K562 (cell line): ENCODE data around the gene PLCB1. TPM values are rescaled to one million over a fixed set of nuclear protein-coding genes. Genes with fewer than 3 reads are reported as not detected.

ENCODE experiments used
- ATAC-seq: fragments of 200-7000 bp; cut with Tn5 transposase; 3 replicates; pipeline ENCODE4 v1.9.1; 2020; ENCODE audit warnings: moderate library complexity
- BruUV-seq: library from RNA; stranded (reverse); fragments of 400-500 nt; replicated peaks from 2 replicates; lab custom pipeline; 2021; lab: Mats Ljungman, UMichigan
- CTCF ChIA-PET: fragments of 300-600 bp; formaldehyde crosslinking; extraction: SDS; loops from one replicate; lab custom pipeline; 2021; ENCODE audit warnings: low intra/inter-chr PET ratio; lab: Yijun Ruan, JAX
- POLR2A ChIA-PET: fragments of 300-600, 350-650 bp; sonication (Branson Sonifier 250); formaldehyde crosslinking; extraction: SDS; loops from one replicate; lab custom pipeline; 2021; ENCODE audit warnings: antibody characterized with exemption, inconsistent platforms; lab: Yijun Ruan, JAX
- DNase-seq, 4 experiments: peaks; one replicate each; pipeline versions ENCODE4 v3.0.0 to v3.0.0-alpha.2; 2011 to 2018; ENCODE audit warnings: low spot score in 3 of 4, mixed read lengths in 3 of 4; ENCODE audit errors: extremely low read depth in 1 of 4
- FAIRE-seq: peaks from 2 replicates; lab custom pipeline; 2011; peaks lifted over from hg19 to GRCh38; lab: Jason Lieb, UNC
- H2AFZ ChIP-seq: 2 replicates; pipeline ENCODE4 v1.6.0; 2011; ENCODE audit warnings: low read depth, low read length, control low read depth, inconsistent platforms
- H3K27ac ChIP-seq: fragments of 200-600 bp; 3 replicates; pipeline ENCODE4 v1.8.0; 2011; ENCODE audit warnings: low read depth, mild to moderate bottlenecking, control low read depth, inconsistent platforms, low read length, moderate library complexity, mixed read lengths; ENCODE audit errors: extremely low read depth
- H3K27me3 ChIP-seq, 2 experiments: fragments of 300-600 bp in 1 of 2; 2 replicates in 1 of 2; 3 replicates in 1 of 2; pipeline versions ENCODE4 v1.6.0 to v1.8.0; 2011; ENCODE audit warnings: inconsistent platforms in 2 of 2, low read length in 2 of 2, mild to moderate bottlenecking in 1 of 2, mixed read lengths in 1 of 2, moderate library complexity in 1 of 2; ENCODE audit not compliant: control insufficient read depth in 2 of 2, insufficient read depth in 2 of 2
- H3K36me3 ChIP-seq: fragments of 300-600 bp; 3 replicates; pipeline ENCODE4 v1.8.0; 2011; ENCODE audit warnings: mild to moderate bottlenecking, low read length, inconsistent platforms; ENCODE audit not compliant: control insufficient read depth, insufficient read depth
- H3K4me1 ChIP-seq, 2 experiments: fragments of 200-600 bp in 1 of 2; replicated peaks in 1 of 2; 2 replicates in 1 of 2; 3 replicates in 1 of 2; pipeline versions ENCODE4 v1.5.1 to v1.8.0; 2011; ENCODE audit warnings: inconsistent platforms in 2 of 2, low read length in 2 of 2, mild to moderate bottlenecking in 1 of 2, mixed read lengths in 1 of 2, moderate library complexity in 1 of 2; ENCODE audit not compliant: control insufficient read depth in 2 of 2, insufficient read depth in 2 of 2
- H3K4me2 ChIP-seq: 2 replicates; pipeline ENCODE4 v1.6.1; 2011; ENCODE audit warnings: low read length, control low read depth, inconsistent platforms, mixed read lengths; ENCODE audit not compliant: insufficient read depth
- H3K4me3 ChIP-seq: fragments of 200-600 bp; sonication (generic), shearing (Covaris generic); 2 replicates; pipeline ENCODE4 v1.5.1; 2016; ENCODE audit warnings: control low read depth, inconsistent platforms
- H3K79me2 ChIP-seq: fragments of 200-600 bp; 3 replicates; pipeline ENCODE4 v1.8.0; 2011; ENCODE audit warnings: low read length, inconsistent platforms; ENCODE audit not compliant: control insufficient read depth, insufficient read depth
- H3K9ac ChIP-seq, 2 experiments: 2 replicates each; pipeline versions ENCODE4 v1.6.0 to v1.6.1; 2011; ENCODE audit warnings: low read depth in 2 of 2, low read length in 2 of 2, control low read depth in 1 of 2, inconsistent platforms in 1 of 2, mild to moderate bottlenecking in 1 of 2, mixed read lengths in 1 of 2; ENCODE audit not compliant: insufficient read depth in 1 of 2
- H3K9me1 ChIP-seq: one replicate; pipeline ENCODE4 v1.6.0; 2011; ENCODE audit warnings: inconsistent platforms, mild to moderate bottlenecking, low read length, moderate library complexity; ENCODE audit not compliant: control insufficient read depth, insufficient read depth
- H3K9me3 ChIP-seq: replicated peaks from 2 replicates; pipeline ENCODE4 v1.5.1; 2011; ENCODE audit warnings: low read depth, low read length, inconsistent platforms; ENCODE audit not compliant: control insufficient read depth, insufficient read depth
- H4K20me1 ChIP-seq: replicated peaks from 2 replicates; pipeline ENCODE4 v1.6.1; 2011; ENCODE audit warnings: low read length, inconsistent platforms, mixed read lengths; ENCODE audit not compliant: control insufficient read depth, insufficient read depth
- MAFF ChIP-seq: IDR thresholded peaks from 2 replicates; pipeline ENCODE4 v1.6.1; 2012; ENCODE audit warnings: low read length, improper control_type of control experiment
- NUFIP1 ChIP-seq: fragments of 450-650 bp; IDR thresholded peaks from 2 replicates; pipeline ENCODE4 v1.6.1; 2018; ENCODE audit not compliant: partially characterized antibody
- PML ChIP-seq: IDR thresholded peaks from 2 replicates; pipeline ENCODE4 v1.6.1; 2012; ENCODE audit warnings: low read length, inconsistent platforms
- TCF7 ChIP-seq: sonication (generic); IDR thresholded peaks from 2 replicates; pipeline ENCODE4 v1.6.1; 2016; ENCODE audit warnings: antibody characterized with exemption, borderline replicate concordance
- ZNF197 ChIP-seq: fragments of 200-800 bp; sonication (Bioruptor generic); IDR thresholded peaks from 2 replicates; pipeline ENCODE4 v1.6.1; 2016; ENCODE audit warnings: low read depth, missing genetic modification characterization, missing compliant biosample characterization
- WGBS: fragments of 100-300 bp; shearing (Covaris generic); methylation state at CpG from one replicate; pipeline ENCODE4 v1.1.6; 2016; ENCODE audit warnings: low coverage, mixed read lengths; ENCODE audit not compliant: insufficient coverage; ENCODE audit errors: missing lambda C conversion rate; 5-methylcytosine and 5-hydroxymethylcytosine counted together
- in situ Hi-C: fragments of 300-500 bp; cut with MboI; formaldehyde crosslinking; loops from 4 replicates; pipeline ENCODE4 v1.15.0; 2018; ENCODE audit warnings: inconsistent platforms, mixed read lengths
- intact Hi-C: fragments of 100-400 bp; cut with micrococcal nuclease; formaldehyde crosslinking; loops from 2 replicates; pipeline ENCODE4 v1.14.2; 2022
- polyA plus RNA-seq, 8 experiments: library from polyadenylated mRNA; depleted of rRNA in 4 of 8; stranded (reverse) in 5 of 8; unstranded in 3 of 8; fragments of >200 nt; fragmentation: Nextera tagmentation in 2 of 8; fragmentation: Illumina TruSeq in 1 of 8; extraction: Ambion mirVana in 2 of 8; extraction: Trizol in 1 of 8; gene quantifications; 2 replicates each; pipeline versions ENCODE4 v1.2.1 to v1.2.3, GENCODE V29; 2011 to 2014; ENCODE audit warnings: inconsistent platforms in 1 of 8, missing spikeins in 1 of 8
- total RNA-seq, 7 experiments: library from RNA; depleted of rRNA in 6 of 7; stranded (reverse); fragments of >200 nt in 6 of 7; fragmentation: Illumina TruSeq in 2 of 7; extraction: Trizol in 2 of 7; gene quantifications; 2 replicates each; pipeline versions ENCODE4 v1.2.1 to v1.2.3, GENCODE V29; 2011 to 2021; ENCODE audit warnings: low replicate concordance in 1 of 7
- TF ChIP-seq, protein P1 (sequence below), 2 experiments: fragments of 450-650 bp; conservative IDR thresholded peaks; 2 replicates each; pipeline ENCODE4 v1.6.1; 2017; ENCODE audit warnings: mild to moderate bottlenecking in 2 of 2, moderate library complexity in 2 of 2
- TF ChIP-seq, protein P2 (sequence below): sonication (generic); formaldehyde crosslinking; IDR thresholded peaks from 2 replicates; pipeline ENCODE4 v1.8.1; 2023; ENCODE audit warnings: mild to moderate bottlenecking, missing genetic modification reagents
- TF ChIP-seq, protein P3 (sequence below): fragments of 250-450 bp; sonication (Bioruptor Pico); IDR thresholded peaks from 2 replicates; pipeline ENCODE4 v1.8.0; 2021; ENCODE audit warnings: moderate library complexity, mild to moderate bottlenecking, inconsistent platforms
- TF ChIP-seq, protein P4 (sequence below): sonication (generic); formaldehyde crosslinking; IDR thresholded peaks from 2 replicates; pipeline ENCODE4 v1.8.0; 2022; ENCODE audit warnings: mild to moderate bottlenecking, missing genetic modification reagents
- TF ChIP-seq, protein P5 (sequence below): sonication (generic); formaldehyde crosslinking; IDR thresholded peaks from 2 replicates; pipeline ENCODE4 v1.8.1; 2023; ENCODE audit warnings: mild to moderate bottlenecking, missing genetic modification reagents
- TF ChIP-seq, protein P6 (sequence below): conservative IDR thresholded peaks from 2 replicates; pipeline ENCODE4 v1.6.1; 2011; ENCODE audit warnings: low read depth, mild to moderate bottlenecking, low read length; ENCODE audit not compliant: control insufficient read depth

PLCB1 gene
- total and polyA plus RNA-seq, 9 of the 15 experiments (the other 6 are each of a cell fraction or from before 2014, with no cell fraction given): 0.34 to 3.1 (median 1.3) TPM

DNA sequence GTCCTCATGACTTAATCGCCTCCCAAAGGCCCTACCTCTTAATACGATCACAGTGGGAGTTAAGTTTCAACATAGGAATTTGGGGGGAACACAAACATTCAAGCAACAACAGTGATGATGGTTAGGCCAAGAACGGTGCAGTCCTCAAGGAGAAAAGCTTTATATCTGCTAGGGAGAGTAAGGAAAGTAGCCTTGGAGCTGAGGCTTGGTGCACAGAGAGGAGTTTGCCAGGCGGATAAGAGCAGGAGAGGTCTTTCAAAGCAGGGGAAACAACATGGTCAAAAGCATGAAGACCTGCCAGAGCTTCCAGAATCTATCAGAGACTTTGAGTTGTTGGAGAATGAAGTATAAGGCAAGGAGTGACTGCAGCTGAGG lies 119.1 kb downstream of the PLCB1 start:
- Histone ChIP-seq H3K27ac (no peak overlapping the region), H3K4me2 (no peak overlapping the region), H3K27me3 (no peaks in the 10 kb centered on the region), H3K36me3 (no peaks in the 10 kb centered on the region), H3K9ac (no peak overlapping the region), H3K79me2 (no peaks in the 10 kb centered on the region), H3K9me1 (no peaks in the 10 kb centered on the region), H2AFZ (no peak overlapping the region), H3K4me1 (no peaks in the 10 kb centered on the region), H3K4me3 (no peak overlapping the region), H4K20me1 (no peaks in the 10 kb centered on the region), H3K9me3 (no peaks in the 10 kb centered on the region)
- DNase-seq (no peak), ATAC-seq (no peak), FAIRE-seq (no peak)
- BruUV-seq: no TSS peak
- 3% methylated on average over 4 of the region's 4 CpGs for WGBS
- in situ Hi-C loops: no loop called here
- ChIA-PET CTCF (no interaction called here), POLR2A (interaction anchor here (0.8 kb wide), 1 partner anchor 10 kb away, joined by 3 read pairs; no protein-coding TSS in a partner anchor)
- intact Hi-C loops: no loop called here
- TF ChIP-seq PML (no peak), MAFF (no peak), NUFIP1 (no peak), ZNF197 (CRISPR knock-in tag) (no peak), TCF7 (no peak)
- TF ChIP-seq, protein P1, sequence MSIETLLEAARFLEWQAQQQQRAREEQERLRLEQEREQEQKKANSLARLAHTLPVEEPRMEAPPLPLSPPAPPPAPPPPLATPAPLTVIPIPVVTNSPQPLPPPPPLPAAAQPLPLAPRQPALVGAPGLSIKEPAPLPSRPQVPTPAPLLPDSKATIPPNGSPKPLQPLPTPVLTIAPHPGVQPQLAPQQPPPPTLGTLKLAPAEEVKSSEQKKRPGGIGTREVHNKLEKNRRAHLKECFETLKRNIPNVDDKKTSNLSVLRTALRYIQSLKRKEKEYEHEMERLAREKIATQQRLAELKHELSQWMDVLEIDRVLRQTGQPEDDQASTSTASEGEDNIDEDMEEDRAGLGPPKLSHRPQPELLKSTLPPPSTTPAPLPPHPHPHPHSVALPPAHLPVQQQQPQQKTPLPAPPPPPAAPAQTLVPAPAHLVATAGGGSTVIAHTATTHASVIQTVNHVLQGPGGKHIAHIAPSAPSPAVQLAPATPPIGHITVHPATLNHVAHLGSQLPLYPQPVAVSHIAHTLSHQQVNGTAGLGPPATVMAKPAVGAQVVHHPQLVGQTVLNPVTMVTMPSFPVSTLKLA (conservative IDR thresholded peaks at IDR 0.05): no peak
- TF ChIP-seq, protein P2, sequence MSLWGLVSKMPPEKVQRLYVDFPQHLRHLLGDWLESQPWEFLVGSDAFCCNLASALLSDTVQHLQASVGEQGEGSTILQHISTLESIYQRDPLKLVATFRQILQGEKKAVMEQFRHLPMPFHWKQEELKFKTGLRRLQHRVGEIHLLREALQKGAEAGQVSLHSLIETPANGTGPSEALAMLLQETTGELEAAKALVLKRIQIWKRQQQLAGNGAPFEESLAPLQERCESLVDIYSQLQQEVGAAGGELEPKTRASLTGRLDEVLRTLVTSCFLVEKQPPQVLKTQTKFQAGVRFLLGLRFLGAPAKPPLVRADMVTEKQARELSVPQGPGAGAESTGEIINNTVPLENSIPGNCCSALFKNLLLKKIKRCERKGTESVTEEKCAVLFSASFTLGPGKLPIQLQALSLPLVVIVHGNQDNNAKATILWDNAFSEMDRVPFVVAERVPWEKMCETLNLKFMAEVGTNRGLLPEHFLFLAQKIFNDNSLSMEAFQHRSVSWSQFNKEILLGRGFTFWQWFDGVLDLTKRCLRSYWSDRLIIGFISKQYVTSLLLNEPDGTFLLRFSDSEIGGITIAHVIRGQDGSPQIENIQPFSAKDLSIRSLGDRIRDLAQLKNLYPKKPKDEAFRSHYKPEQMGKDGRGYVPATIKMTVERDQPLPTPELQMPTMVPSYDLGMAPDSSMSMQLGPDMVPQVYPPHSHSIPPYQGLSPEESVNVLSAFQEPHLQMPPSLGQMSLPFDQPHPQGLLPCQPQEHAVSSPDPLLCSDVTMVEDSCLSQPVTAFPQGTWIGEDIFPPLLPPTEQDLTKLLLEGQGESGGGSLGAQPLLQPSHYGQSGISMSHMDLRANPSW (CRISPR knock-in tag): no peak
- TF ChIP-seq, protein P3, sequence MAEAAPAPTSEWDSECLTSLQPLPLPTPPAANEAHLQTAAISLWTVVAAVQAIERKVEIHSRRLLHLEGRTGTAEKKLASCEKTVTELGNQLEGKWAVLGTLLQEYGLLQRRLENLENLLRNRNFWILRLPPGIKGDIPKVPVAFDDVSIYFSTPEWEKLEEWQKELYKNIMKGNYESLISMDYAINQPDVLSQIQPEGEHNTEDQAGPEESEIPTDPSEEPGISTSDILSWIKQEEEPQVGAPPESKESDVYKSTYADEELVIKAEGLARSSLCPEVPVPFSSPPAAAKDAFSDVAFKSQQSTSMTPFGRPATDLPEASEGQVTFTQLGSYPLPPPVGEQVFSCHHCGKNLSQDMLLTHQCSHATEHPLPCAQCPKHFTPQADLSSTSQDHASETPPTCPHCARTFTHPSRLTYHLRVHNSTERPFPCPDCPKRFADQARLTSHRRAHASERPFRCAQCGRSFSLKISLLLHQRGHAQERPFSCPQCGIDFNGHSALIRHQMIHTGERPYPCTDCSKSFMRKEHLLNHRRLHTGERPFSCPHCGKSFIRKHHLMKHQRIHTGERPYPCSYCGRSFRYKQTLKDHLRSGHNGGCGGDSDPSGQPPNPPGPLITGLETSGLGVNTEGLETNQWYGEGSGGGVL (CRISPR knock-in tag): no peak
- TF ChIP-seq, protein P4, sequence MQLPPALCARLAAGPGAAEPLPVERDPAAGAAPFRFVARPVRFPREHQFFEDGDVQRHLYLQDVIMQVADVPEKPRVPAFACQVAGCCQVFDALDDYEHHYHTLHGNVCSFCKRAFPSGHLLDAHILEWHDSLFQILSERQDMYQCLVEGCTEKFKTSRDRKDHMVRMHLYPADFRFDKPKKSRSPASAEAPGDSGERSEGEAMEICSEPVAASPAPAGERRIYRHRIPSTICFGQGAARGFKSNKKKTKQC (CRISPR knock-in tag): no peak
- TF ChIP-seq, protein P5, sequence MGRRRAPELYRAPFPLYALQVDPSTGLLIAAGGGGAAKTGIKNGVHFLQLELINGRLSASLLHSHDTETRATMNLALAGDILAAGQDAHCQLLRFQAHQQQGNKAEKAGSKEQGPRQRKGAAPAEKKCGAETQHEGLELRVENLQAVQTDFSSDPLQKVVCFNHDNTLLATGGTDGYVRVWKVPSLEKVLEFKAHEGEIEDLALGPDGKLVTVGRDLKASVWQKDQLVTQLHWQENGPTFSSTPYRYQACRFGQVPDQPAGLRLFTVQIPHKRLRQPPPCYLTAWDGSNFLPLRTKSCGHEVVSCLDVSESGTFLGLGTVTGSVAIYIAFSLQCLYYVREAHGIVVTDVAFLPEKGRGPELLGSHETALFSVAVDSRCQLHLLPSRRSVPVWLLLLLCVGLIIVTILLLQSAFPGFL (CRISPR knock-in tag): no peak
- TF ChIP-seq, protein P6, sequence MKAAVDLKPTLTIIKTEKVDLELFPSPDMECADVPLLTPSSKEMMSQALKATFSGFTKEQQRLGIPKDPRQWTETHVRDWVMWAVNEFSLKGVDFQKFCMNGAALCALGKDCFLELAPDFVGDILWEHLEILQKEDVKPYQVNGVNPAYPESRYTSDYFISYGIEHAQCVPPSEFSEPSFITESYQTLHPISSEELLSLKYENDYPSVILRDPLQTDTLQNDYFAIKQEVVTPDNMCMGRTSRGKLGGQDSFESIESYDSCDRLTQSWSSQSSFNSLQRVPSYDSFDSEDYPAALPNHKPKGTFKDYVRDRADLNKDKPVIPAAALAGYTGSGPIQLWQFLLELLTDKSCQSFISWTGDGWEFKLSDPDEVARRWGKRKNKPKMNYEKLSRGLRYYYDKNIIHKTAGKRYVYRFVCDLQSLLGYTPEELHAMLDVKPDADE: no peak
